Liver (tissue), 3 donors: ENCODE data around the gene ETV3L.

Source experiments
- ATF3 ChIP-seq: IDR thresholded peaks from 2 replicates; pipeline ENCODE4 v1.6.1; 2016; ENCODE audit warnings: antibody characterized with exemption
- CTCF ChIP-seq: fragments of 150-350 bp; IDR thresholded peaks from 2 replicates; pipeline ENCODE4 v1.5.1; 2017; ENCODE audit warnings: improper control_type of control experiment, low read depth, low read length; ENCODE audit not compliant: missing input control
- EGR1 ChIP-seq, 2 donors: IDR thresholded peaks; 2 replicates each; pipeline ENCODE4 v1.6.1; 2016 to 2018; ENCODE audit warnings: antibody characterized with exemption in 2 of 2, low read depth in 2 of 2
- FOXA1 ChIP-seq: IDR thresholded peaks from 2 replicates; pipeline ENCODE4 v1.6.1; 2016; ENCODE audit warnings: antibody characterized with exemption
- FOXA2 ChIP-seq: IDR thresholded peaks from 2 replicates; pipeline ENCODE4 v1.6.1; 2016; ENCODE audit warnings: antibody characterized with exemption
- GABPA ChIP-seq, 2 donors: IDR thresholded peaks in 1 of 2; conservative IDR thresholded peaks in 1 of 2; 2 replicates each; pipeline ENCODE4 v1.6.1; 2016; ENCODE audit warnings: antibody characterized with exemption in 2 of 2, mild to moderate bottlenecking in 1 of 2, moderate library complexity in 1 of 2
- HNF4G ChIP-seq: IDR thresholded peaks from 2 replicates; pipeline ENCODE4 v1.6.1; 2016; ENCODE audit warnings: antibody characterized with exemption
- MAX ChIP-seq: IDR thresholded peaks from 2 replicates; pipeline ENCODE4 v1.6.1; 2016; ENCODE audit warnings: antibody characterized with exemption
- RAD21 ChIP-seq, 2 donors: IDR thresholded peaks; 2 replicates each; pipeline ENCODE4 v1.6.1; 2016; ENCODE audit warnings: antibody characterized with exemption in 2 of 2, mild to moderate bottlenecking in 2 of 2
- REST ChIP-seq: IDR thresholded peaks from 2 replicates; pipeline ENCODE4 v1.6.1; 2016; ENCODE audit warnings: antibody characterized with exemption, mild to moderate bottlenecking
- SP1 ChIP-seq: IDR thresholded peaks from 2 replicates; pipeline ENCODE4 v1.6.1; 2018; ENCODE audit warnings: antibody characterized with exemption, mild to moderate bottlenecking
- TAF1 ChIP-seq: conservative IDR thresholded peaks from 2 replicates; pipeline ENCODE4 v1.6.1; 2016; ENCODE audit warnings: antibody characterized with exemption, mild to moderate bottlenecking
- YY1 ChIP-seq: IDR thresholded peaks from 2 replicates; pipeline ENCODE4 v1.6.1; 2016; ENCODE audit warnings: antibody characterized with exemption, mild to moderate bottlenecking
- ZBTB33 ChIP-seq: IDR thresholded peaks from 2 replicates; pipeline ENCODE4 v1.6.1; 2016; ENCODE audit warnings: antibody characterized with exemption
- donor health status: healthy.
- donor health status: healthy.

GRCh38 chr1:157056269-157056668 is 43.3 kb downstream of the ETV3L start:
- TF ChIP-seq MAX (no peak), CTCF (no peak), GABPA (IDR thresholded peaks at IDR 0.05 in 1 of 2, conservative IDR thresholded peaks at IDR 0.05 in 1 of 2) (no peak), YY1 (no peak), RAD21 (IDR thresholded peaks at IDR 0.05) (no peak), ATF3 (no peak), EGR1 (IDR thresholded peaks at IDR 0.05; ENCODE audit: low read depth in 2 of 2) (no peak), SP1 (no peak), REST (no peak), TAF1 (no peak), FOXA2 (no peak), FOXA1 (no peak), HNF4G (no peak), ZBTB33 (no peak)
